MCF 10A (cell line): ENCODE results near the gene NFATC4. TPM values are rescaled to one million over a fixed set of nuclear protein-coding genes. Genes with fewer than 3 reads are reported as not detected.
"Not testable (repeated sequence)": the region's sequence is repeated elsewhere in the genome, so short reads cannot be mapped to it uniquely, and the experiment has no call there.

Source experiments
- BruUV-seq: library from RNA; stranded (reverse); fragments of 400-500 nt; replicated peaks from 2 replicates; lab custom pipeline; 2021; lab: Mats Ljungman, UMichigan
- CTCF ChIA-PET: fragments of 300-600 bp; sonication (Branson Sonifier 250); formaldehyde crosslinking; extraction: SDS; loops from one replicate; lab custom pipeline; 2021; ENCODE audit warnings: antibody characterized with exemption, inconsistent platforms; lab: Yijun Ruan, JAX
- POLR2A ChIA-PET: fragments of 300-600, 350-650 bp; sonication (Branson Sonifier 250); formaldehyde crosslinking; extraction: SDS; loops from one replicate; lab custom pipeline; 2020; ENCODE audit warnings: antibody characterized with exemption, inconsistent platforms; lab: Yijun Ruan, JAX
- DNase-seq: peaks from one replicate; pipeline ENCODE4 v3.0.0-alpha.2; 2018; ENCODE audit not compliant: unreplicated experiment
- H3K27ac Mint-ChIP-seq: one replicate; pipeline ENCODE4 v1.8.0; 2022; ENCODE audit warnings: mild to moderate bottlenecking, low read depth, mixed read lengths; ENCODE audit not compliant: unreplicated experiment
- H3K27me3 Mint-ChIP-seq: one replicate; pipeline ENCODE4 v1.8.0; 2022; ENCODE audit warnings: mixed read lengths; ENCODE audit not compliant: insufficient read depth, unreplicated experiment
- H3K36me3 Mint-ChIP-seq: one replicate; pipeline ENCODE4 v1.8.0; 2022; ENCODE audit warnings: mild to moderate bottlenecking, moderate library complexity, mixed read lengths; ENCODE audit not compliant: insufficient read depth, unreplicated experiment
- H3K4me1 Mint-ChIP-seq: one replicate; pipeline ENCODE4 v1.8.0; 2022; ENCODE audit warnings: mixed read lengths; ENCODE audit not compliant: insufficient read depth, unreplicated experiment
- H3K4me3 Mint-ChIP-seq: one replicate; pipeline ENCODE4 v1.8.0; 2022; ENCODE audit warnings: mild to moderate bottlenecking, moderate library complexity, mixed read lengths; ENCODE audit not compliant: unreplicated experiment
- H3K9me3 Mint-ChIP-seq: one replicate; pipeline ENCODE4 v1.8.0; 2022; ENCODE audit warnings: mixed read lengths; ENCODE audit not compliant: unreplicated experiment
- intact Hi-C: fragments of 100-400 bp; cut with micrococcal nuclease; formaldehyde crosslinking; loops from 2 replicates; pipeline ENCODE4 v1.14.1; 2022
- total RNA-seq: library from RNA; stranded (reverse); gene quantifications from 2 replicates; pipeline ENCODE4 v1.2.3, GENCODE V29; 2022
- TF ChIP-seq, protein P1 (sequence below): fragments of 200-600 bp; IDR thresholded peaks from one replicate; pipeline ENCODE4 v1.8.0; 2022; ENCODE audit warnings: antibody characterized with exemption, mild to moderate bottlenecking; ENCODE audit not compliant: unreplicated experiment

NFATC4 gene
- total RNA-seq, 1 experiment from 2014 or later, result 0.23 TPM

DNA sequence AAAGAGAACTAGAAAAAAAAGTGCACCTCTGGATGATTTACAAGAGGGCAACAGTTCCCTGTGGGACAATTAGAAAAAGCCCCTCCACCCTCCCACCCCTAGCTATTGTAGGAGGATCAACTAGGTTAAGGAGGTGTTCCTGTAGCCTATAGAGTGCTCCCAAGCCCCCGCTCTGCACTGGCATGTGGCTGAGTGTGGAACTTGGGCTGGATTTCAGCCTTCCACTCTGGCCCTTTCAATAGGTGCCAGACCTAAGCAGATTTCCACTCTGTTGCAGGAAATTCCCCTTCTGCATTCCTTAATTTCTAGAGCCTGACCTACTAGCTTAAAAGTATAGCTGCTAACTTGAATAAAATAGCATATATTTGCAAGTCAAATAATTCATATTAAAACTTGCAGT lies 2.8 kb downstream of the NFATC4 start:
- no peak overlapping the region for H3K27ac Mint-ChIP-seq
- DNase-seq, result no peak
- H3K9me3 Mint-ChIP-seq, result no peaks in the 10 kb centered on the region
- H3K4me1 Mint-ChIP-seq, result peaks cover 15% of the 10 kb centered on the region
- TF ChIP-seq, protein P1, sequence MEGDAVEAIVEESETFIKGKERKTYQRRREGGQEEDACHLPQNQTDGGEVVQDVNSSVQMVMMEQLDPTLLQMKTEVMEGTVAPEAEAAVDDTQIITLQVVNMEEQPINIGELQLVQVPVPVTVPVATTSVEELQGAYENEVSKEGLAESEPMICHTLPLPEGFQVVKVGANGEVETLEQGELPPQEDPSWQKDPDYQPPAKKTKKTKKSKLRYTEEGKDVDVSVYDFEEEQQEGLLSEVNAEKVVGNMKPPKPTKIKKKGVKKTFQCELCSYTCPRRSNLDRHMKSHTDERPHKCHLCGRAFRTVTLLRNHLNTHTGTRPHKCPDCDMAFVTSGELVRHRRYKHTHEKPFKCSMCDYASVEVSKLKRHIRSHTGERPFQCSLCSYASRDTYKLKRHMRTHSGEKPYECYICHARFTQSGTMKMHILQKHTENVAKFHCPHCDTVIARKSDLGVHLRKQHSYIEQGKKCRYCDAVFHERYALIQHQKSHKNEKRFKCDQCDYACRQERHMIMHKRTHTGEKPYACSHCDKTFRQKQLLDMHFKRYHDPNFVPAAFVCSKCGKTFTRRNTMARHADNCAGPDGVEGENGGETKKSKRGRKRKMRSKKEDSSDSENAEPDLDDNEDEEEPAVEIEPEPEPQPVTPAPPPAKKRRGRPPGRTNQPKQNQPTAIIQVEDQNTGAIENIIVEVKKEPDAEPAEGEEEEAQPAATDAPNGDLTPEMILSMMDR, result no peak
- CTCF ChIA-PET, result interaction anchor here (0.9 to 2.9 kb wide), 8 partner anchors 9 to 61 kb away, joined by 3 to 17 read pairs (median 7); no protein-coding TSS in a partner anchor
- no TSS peak for BruUV-seq
- H3K36me3 Mint-ChIP-seq, result peaks cover 7% of the 10 kb centered on the region
- POLR2A ChIA-PET, result interaction anchor here (0.7 to 0.8 kb wide), 2 partner anchors 10 to 59 kb away, joined by 3 to 5 read pairs; partner anchors contain the start of genes CBLN3 and KHNYN
- H3K27me3 Mint-ChIP-seq, result no peaks in the 10 kb centered on the region
- intact Hi-C loops, result no loop called here
- no peak overlapping the region for H3K4me3 Mint-ChIP-seq

DNA sequence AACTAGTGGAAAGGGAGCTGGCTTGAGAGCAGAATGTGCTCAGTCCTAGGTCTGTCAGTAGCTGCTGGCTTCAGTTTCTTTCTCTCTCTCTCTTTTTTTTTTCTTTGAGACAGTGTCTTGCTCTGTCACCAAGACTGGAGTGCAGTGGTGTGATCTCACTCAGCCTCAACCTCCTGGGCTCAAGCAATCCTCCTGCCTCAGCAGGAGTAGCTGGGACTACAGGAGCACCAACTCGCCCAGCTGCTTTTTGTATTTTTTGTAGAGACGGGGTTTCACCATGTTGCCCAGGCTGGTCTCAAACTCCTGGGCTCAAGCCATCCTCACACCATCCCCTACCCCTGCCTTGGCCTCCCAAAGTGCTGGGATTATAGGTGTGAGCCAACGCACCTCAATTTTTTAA lies 3.6 kb downstream of the NFATC4 start:
- H3K9me3 Mint-ChIP-seq, DNase-seq, intact Hi-C loops, H3K36me3 Mint-ChIP-seq, H3K4me3 Mint-ChIP-seq, H3K4me1 Mint-ChIP-seq, H3K27me3 Mint-ChIP-seq, H3K27ac Mint-ChIP-seq, BruUV-seq: not testable (repeated sequence)
- CTCF ChIA-PET, result interaction anchor here (1.1 to 2.9 kb wide), 7 partner anchors 9 to 60 kb away, joined by 3 to 17 read pairs (median 8); no protein-coding TSS in a partner anchor
- POLR2A ChIA-PET, result interaction anchor here (1.5 kb wide), 1 partner anchor 54 kb away, joined by 3 read pairs; no protein-coding TSS in a partner anchor

DNA sequence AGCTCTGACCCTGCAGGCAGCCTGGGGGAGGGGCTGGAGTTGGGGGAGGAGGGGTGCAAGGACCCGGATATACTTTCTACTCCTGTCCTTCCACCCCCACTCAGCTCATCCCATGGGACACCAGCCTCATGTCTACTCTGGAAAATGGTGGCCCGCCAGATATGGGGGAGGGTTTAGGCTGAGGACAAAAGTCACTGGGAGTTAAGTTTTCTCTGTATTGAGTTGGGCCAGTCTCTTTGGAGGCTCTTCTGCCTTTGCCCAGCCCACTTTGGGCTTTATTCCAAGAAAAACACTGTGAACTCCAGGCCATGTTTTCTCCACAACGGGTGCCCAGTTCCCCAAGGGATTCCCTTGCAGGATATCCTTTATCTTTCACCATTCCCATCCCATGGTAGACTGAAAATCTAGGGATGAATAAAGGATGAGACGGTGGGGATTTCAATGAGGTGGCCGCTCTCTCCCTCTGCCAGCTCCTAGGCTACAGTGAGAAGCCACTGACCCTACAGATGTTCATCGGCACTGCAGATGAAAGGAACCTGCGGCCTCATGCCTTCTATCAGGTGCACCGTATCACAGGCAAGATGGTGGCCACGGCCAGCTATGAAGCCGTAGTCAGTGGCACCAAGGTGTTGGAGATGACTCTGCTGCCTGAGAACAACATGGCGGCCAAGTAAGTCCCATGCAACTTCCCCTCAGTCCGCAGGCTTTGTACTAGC lies 4.9 kb downstream of the NFATC4 start:
- TF ChIP-seq, protein P1, result no peak
- Mint-ChIP-seq H3K36me3 (no peaks in the 10 kb centered on the region), H3K4me3 (no peak overlapping the region), H3K27me3 (no peaks in the 10 kb centered on the region), H3K27ac (no peak overlapping the region), H3K9me3 (no peaks in the 10 kb centered on the region), H3K4me1 (no peaks in the 10 kb centered on the region)
- no TSS peak for BruUV-seq
- intact Hi-C loops, result no loop called here
- POLR2A ChIA-PET, result interaction anchor here (1.5 kb wide), 1 partner anchor 52 kb away, joined by 3 read pairs; no protein-coding TSS in a partner anchor
- DNase-seq, result peak; percentile 57
- CTCF ChIA-PET, result interaction anchor here (0.5 to 2.9 kb wide), 8 partner anchors 11 to 64 kb away, joined by 3 to 12 read pairs (median 6); no protein-coding TSS in a partner anchor

DNA sequence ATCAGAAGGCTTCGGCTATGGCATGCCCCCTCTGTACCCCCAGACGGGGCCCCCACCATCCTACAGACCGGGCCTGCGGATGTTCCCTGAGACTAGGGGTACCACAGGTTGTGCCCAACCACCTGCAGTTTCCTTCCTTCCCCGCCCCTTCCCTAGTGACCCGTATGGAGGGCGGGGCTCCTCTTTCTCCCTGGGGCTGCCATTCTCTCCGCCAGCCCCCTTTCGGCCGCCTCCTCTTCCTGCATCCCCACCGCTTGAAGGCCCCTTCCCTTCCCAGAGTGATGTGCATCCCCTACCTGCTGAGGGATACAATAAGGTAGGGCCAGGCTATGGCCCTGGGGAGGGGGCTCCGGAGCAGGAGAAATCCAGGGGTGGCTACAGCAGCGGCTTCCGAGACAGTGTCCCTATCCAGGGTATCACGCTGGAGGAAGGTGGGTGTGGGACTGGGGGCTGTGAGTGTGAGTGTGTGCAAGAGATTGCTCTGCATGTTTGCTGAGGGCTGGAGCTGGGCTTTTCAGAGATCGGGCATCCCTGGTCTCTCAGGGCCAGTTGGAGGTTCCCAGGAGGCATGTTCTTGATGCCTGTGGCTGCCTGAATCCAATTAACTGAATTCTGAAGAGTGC lies 8.6 kb downstream of the NFATC4 start:
- intact Hi-C loops, result no loop called here
- Mint-ChIP-seq H3K27ac (no peak overlapping the region), H3K9me3 (no peaks in the 10 kb centered on the region), H3K4me1 (no peaks in the 10 kb centered on the region), H3K4me3 (no peak overlapping the region), H3K27me3 (no peaks in the 10 kb centered on the region), H3K36me3 (no peaks in the 10 kb centered on the region)
- ChIA-PET POLR2A (interaction anchor here (3.1 kb wide), 1 partner anchor 25 kb away, joined by 12 read pairs; no protein-coding TSS in a partner anchor), CTCF (interaction anchor here (2.6 to 4.5 kb wide), 2 partner anchors 33 to 55 kb away, joined by 13 to 27 read pairs; partner anchors contain the start of gene KHNYN)
- DNase-seq, result no peak
- BruUV-seq, result no TSS peak
- TF ChIP-seq, protein P1, result no peak
